ENCODE data around the gene BABAM1.

Gene BABAM1

GRCh38 chr19:17249887-17250548 lies 17.2 kb upstream of the BABAM1 start:
- in situ Hi-C loops (cut with MboI; ENCODE audit: low pct_unique_long_range_greater_than_20kb, low sequenced_read_pairs, unreplicated experiment), result no loop called here
- no peak for TF ChIP-seq CTCF (IDR thresholded peaks at IDR 0.05; ENCODE audit: extremely low read depth, insufficient read depth, missing control alignments)
- DNase-seq (ENCODE audit: low spot score), result no peak

- no peak for DNase-seq (ENCODE audit: low spot score)
- no peak for TF ChIP-seq CTCF (IDR thresholded peaks at IDR 0.05; ENCODE audit: extremely low read depth, insufficient read depth, missing control alignments)
- in situ Hi-C loops (cut with MboI; ENCODE audit: low pct_unique_long_range_greater_than_20kb, low sequenced_read_pairs, unreplicated experiment), result no loop called here
Observed at GRCh38 chr19:17254636-17255035, 12.6 kb upstream of the BABAM1 start.

GRCh38 chr19:17255150-17255621 lies 12.1 kb upstream of the BABAM1 start:
- no peak for TF ChIP-seq CTCF (IDR thresholded peaks at IDR 0.05; ENCODE audit: extremely low read depth, insufficient read depth, missing control alignments)
- in situ Hi-C loops (cut with MboI; ENCODE audit: low pct_unique_long_range_greater_than_20kb, low sequenced_read_pairs, unreplicated experiment), result no loop called here
- no peak for DNase-seq (ENCODE audit: low spot score)

GRCh38 chr19:17256130-17256529 lies 11.1 kb upstream of the BABAM1 start:
- no peak for TF ChIP-seq CTCF (IDR thresholded peaks at IDR 0.05; ENCODE audit: extremely low read depth, insufficient read depth, missing control alignments)
- DNase-seq (ENCODE audit: low spot score), result no peak
- in situ Hi-C loops (cut with MboI; ENCODE audit: low pct_unique_long_range_greater_than_20kb, low sequenced_read_pairs, unreplicated experiment), result no loop called here

GRCh38 chr19:17259118-17259780 lies 8.0 kb upstream of the BABAM1 start:
- DNase-seq (ENCODE audit: low spot score), result no peak
- in situ Hi-C loops (cut with MboI; ENCODE audit: low pct_unique_long_range_greater_than_20kb, low sequenced_read_pairs, unreplicated experiment), result no loop called here
- TF ChIP-seq CTCF (IDR thresholded peaks at IDR 0.05; ENCODE audit: extremely low read depth, insufficient read depth, missing control alignments), result no peak

GRCh38 chr19:17259934-17260333 lies 7.3 kb upstream of the BABAM1 start:
- in situ Hi-C loops (cut with MboI; ENCODE audit: low pct_unique_long_range_greater_than_20kb, low sequenced_read_pairs, unreplicated experiment), result no loop called here
- no peak for TF ChIP-seq CTCF (IDR thresholded peaks at IDR 0.05; ENCODE audit: extremely low read depth, insufficient read depth, missing control alignments)
- DNase-seq (ENCODE audit: low spot score), result no peak
